NK-92 treated with Interleukin-12 subunit alpha and Interleukin-12 subunit beta, amount 100 ng/mL, for 24 hours (cell line): ENCODE results near the gene ZNRF1.

Experiments used
- DNase-seq: peaks from one replicate; lab custom pipeline; 2025; lab: John Stamatoyannopoulos, UW

Gene ZNRF1

DNA sequence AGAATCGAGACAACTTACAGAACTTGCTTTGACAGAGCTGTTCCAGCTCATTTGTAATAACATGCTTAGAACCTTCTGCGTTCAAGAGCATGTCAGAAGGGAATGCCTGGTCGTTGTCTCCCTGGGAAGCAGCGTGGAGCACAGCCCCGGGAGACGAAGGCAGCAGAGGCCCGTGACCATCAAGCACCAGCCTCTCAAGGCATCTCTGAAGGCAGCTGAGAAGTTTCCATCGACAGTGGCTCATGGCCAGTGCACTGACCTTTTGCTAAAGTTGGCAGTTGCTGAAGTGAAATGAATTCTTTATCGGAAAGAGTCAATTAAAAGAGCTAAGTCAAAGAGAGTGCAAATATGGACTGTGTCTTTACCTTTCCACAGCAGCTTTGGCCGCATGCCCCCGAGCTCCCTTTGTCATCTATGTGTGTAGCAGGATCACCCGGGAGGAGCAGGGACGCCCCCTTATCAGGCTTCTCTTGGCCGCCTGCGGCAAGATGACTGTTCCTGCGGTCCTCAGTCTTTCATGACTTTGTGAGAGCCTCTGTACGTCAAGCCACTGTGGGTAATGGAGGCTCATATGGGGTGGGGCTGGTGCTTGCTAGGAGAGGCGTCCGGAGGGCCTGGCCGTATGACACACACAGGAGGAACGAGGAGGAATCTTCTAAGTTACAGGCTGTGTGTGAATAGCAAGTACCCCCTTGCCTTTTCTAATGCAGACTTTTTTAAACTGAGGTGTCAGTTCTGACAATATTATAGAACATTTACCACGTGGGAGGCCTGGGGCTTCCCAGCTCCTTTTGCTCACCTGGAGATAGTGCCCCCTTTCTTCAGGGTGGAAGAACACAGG is 63.5 kb downstream of the ZNRF1 start:
- no peak for DNase-seq

DNA sequence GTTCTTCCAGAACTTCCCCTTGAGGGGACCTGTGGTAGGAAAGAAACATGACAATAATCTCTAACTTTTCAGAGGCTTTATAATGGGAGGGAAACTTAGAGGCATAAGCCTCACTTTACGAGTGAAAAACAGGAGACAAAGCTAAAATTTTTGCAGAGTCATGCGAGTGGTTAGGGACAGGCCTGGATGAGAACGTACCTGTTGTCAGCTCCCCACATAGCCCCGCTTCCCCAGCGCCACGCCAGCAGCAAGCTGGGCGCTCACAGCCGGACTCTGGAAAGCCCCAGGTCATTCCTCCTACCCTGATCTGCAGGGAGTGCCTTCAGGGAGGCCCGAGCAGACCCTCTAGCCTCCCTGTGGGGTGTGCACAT is 64.1 kb downstream of the ZNRF1 start:
- no peak for DNase-seq

DNA sequence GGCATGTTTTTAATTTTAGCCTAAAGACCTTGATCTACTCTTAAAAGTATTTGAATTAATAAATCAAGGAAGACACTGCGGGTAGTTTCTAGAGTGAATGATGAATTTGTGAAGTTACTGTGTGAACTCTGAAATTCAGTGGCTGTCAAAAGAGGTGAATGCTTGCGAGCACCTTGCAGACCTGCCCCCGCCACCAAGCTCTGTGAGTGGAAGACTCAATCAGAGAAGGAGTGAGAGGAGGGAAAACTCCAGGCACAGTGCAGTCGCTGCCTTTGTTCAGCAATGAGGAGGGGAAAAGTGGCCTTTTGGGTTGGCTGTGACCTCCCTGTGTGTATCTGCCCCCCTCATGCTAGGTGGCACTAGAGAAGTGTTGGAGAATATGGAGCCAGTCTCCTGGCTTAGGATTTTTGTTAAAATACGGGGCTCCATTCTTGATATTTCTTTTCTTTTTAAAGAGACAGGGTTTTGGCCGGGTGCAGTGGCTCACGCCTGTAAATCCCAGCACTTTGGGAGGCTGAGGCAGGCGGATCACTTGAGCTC is 64.8 kb downstream of the ZNRF1 start:
- DNase-seq = no peak

DNA sequence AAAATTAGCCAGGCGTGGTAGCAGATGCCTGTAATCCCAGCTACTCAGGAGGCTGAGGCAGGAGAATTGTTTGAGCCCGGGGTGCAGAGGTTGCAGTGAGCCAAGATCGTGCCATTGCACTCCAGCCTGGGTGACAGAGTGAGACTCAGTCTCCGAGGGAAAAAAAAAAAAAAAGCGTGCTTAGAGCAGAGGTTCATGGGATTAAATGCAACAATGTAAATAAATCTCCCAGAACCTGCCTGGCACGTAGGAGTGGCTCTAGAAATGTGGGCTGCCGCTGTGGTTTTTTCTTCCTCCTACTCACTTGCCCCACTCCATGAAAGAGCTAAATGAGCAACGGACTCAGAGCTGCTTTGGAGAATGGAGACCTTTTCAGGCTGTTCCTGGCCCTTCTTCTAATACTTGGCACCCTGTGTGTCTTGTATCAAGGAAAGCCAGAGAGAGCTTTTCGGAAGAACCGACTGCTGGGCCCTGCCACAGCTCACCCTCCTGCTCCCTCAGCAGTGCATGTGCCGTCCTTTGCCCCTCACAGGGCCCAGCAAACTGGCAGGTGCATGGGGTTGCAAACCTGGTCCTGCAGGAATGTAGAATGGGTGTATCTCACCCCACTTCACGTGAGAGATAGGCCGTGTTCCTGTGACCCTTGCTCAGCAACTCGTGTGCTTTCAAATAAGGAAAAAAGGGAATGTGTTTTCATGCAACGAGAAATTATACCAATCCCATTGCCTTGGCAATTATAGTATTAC is 65.8 kb downstream of the ZNRF1 start:
- DNase-seq = no peak

DNA sequence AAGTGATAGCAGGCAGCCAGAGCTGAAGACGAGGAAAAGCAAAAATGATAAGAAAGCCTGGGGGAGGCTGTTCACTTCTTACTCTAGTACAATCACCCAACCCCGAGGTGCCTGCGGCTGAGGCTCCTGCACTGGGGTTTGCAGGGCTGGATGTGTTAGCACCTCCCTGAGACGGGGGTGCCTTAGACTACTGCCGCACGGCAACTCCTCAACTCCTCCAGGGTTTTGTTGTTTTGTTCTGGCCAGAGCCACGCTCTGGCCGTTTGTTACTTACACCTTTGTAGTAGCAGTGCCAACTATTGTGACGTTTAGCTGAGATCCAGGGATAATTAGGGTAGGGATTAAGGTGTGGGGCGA is 66.3 kb downstream of the ZNRF1 start:
- no peak for DNase-seq

DNA sequence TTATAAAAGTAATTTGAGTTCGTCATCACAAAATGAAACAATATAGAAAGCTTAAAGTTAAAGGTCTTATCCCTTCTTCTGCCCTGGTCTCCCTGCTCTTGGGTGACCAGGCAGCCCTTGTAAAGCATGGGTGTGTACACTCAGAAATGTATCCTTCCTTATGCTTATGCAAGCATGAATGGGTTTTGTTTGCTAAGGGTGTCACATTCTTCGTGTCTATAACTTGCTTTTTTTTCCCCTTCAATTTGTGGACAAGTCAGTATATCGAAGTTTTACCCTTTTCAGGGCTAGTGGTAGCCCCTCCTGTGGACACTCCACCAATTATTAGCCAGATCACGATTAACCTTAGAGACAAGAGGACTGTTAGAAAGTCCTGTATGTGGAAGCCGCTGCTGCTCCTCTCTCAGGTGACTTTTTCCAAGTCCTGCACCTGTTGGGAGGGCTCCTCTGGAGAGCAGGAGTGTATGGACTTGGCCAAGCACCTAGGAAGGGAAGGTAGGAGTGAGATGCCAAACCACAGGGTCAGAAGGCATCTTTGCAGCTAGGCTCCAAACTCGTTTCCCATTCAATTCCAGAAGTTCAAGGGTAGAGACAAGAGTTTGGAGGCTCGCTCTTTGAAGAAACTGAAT is 66.8 kb downstream of the ZNRF1 start:
- DNase-seq = no peak

DNA sequence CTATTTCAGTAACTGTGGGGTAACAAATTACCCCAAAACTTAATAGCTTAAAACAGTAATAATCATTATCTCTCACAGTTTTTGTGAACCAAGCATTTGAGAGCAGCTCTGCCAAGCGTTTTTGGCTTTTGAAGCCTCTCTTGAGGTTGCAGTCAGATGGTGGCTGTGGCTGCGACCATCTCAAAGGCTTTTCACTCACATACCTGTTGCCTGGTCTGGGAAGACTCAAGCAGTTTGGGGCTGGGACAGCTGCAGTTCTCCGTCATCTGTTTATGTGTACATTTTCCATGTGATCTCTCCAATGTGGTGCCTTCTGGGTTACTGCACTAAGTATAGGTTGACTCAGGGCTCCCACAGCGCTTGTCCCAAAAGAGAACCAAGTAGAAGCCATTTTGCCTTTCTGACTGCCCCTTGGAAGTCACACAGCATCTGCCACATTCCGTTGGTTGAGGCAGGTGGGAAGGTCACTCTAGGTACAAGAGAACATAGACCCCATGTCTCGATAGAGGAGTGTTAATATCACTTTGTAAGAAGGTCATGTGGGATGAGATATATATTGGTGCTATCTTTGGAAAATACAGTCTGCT is 68.1 kb downstream of the ZNRF1 start:
- DNase-seq = no peak

DNA sequence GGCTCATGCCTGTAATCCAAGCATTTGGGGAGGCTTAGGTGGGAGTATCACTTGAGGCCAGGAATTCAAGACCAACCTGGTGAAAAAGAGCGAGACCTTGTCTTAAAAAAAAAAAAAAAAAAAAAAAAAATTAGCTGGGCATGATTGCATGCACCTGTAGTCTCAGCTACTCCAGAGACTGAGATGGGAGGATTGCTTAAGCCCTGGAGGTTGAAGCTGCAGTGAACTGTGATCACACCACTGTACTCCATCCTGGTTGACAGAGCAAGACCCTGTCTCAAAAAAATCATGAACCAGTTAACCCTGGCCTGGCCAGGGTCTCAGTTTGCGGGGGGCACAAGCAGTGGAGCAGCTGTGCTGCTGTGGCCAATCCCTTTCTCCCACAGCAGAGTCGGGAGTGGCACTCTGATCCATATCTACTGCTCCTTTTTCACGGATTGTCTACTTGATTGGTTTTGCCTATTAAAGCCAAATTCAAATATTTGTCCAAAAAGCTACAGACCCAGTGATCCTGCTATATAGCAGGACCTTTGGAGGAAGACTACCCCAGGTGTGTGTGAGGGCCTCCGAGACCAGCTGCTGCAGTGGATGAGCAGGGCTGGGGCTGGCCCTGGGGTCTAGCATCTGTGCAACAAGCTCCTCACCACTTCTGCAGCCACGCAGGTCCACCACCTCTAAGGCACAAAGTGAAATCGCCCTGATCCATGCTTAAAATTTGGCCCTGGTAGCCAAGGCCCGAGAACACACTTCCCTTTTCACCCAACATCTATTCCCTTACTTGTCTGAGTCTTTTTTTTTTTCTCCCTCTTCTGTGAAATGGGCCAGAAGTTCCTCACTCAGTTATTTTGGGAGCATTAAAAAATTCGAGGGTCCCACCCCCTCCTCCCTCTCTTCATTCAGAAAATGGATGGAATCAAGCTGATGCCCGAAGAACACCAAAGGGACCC is 69.5 kb downstream of the ZNRF1 start:
- no peak for DNase-seq

DNA sequence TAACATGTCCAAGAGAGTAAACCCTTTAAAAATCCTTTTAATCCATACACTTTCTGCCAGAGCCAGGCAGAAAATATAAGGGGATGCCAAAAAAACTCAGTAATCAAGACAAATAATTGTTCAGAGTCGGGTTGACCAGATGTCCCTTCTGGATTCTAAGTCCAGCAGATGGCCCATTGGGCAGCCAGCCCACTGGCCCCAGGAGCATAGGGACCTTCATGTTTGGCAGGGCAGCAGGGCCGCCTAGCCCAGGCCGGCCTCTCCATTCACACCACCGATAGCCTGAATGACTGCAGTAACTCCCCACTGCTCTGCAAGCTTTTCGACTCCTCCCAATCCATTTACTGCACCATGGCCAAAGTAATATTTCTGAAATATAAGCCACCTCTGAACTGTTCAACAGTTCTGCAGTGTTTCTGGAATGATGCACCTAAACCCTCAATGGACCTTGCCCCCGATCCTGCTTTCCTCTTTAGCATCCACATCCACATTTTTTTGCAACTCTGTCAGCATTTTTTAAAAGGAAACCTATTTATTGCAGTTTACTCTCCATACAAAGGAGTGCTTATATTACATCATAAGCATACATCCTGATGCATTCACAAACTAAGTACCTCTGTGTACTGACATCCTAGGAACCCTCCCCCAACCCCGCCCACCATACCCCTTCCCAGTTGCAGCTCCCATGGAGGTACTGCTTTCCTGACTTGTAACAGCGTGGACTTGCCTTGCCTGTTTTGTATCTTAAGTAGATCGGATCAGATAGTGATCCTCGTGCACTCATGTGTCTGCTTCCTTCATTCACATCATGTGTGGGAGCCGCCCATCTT is 71.4 kb downstream of the ZNRF1 start:
- DNase-seq = no peak

DNA sequence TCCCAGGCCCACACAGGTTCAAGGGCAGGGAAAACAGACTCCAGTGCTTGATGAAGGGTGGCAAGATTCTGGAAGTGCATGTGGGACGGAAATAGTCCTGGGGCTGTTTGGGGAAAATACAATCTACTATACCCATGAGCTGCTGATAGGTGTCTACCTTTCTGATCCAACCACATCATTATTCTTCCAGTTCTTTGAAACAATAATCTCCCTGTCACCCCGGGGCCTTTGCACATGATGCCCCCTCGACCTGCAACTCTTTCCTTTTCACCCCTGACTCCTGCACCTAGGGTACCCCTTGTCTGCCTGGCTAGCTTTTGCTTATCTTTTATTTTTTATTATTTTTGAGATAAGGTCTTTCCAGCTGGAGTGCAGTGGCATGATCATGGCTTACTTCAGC is 72.8 kb downstream of the ZNRF1 start:
- DNase-seq = no peak

DNA sequence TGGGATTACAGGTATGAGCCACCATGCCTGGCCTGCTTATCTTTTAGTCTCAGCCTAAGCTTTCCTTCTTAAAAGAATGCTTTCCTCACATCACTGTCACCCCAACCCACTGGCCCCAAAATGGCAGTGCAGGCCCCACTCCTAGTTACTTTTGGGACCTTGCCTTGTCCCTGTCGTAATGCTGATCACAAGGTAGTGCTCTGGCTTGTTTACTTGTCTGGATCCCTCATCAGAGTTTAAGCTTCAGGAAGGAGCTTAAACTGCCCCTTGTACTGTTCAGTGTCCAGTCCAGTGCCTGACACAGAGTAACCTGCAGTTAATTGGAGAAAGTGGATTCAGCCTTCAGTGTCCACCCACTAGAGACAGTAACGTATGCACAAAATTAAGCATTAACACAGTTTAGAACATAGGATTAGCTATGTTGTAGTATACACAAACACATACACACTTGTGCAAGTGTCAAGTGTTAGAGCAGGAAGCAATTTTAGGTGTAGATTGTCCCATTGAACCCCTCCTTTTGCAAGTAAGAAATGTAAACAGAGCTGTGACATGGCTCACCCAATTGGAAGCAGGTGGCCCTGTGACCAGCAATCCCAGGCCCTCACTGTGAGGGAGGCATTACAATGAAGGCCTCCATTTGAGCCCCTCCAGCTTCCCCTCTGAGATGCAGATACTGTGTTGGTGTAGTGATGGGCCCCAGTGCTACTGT is 73.6 kb downstream of the ZNRF1 start:
- DNase-seq = no peak

DNA sequence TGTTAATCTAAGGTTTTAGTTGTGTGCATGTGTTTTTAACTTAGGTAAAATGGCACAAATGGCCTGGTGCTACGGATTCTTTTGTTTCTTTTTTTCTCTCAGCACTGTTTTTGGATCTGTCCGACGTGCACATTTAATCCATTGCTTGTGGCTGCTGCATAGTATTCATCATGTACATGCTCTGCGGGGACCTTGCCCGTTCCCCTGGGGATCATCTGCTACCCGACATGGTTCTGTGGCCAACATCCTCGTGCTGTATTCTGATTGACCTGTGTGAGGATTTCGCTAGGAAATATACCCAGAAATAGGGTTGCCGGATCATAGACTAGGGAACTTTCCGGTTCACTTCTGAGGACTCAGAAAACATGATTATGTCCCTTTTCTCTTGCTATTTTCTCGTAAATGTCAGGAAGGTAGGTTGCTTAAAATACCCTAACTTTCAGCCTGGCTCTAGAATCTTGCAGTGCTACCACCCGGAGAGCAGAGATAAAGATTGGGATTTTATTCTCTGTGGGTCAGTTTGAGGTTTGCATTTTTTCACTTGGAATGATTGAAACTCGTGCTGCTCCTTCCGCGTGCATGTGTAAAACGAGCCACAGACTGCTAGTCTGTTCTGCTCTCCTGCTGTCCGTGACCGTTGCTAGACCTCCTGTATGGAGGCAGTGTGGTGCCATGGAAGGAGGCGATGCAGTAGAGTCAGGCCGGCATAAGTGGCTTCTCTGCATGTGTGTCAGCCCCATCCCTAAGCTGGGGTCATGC is 74.9 kb downstream of the ZNRF1 start:
- no peak for DNase-seq

DNA sequence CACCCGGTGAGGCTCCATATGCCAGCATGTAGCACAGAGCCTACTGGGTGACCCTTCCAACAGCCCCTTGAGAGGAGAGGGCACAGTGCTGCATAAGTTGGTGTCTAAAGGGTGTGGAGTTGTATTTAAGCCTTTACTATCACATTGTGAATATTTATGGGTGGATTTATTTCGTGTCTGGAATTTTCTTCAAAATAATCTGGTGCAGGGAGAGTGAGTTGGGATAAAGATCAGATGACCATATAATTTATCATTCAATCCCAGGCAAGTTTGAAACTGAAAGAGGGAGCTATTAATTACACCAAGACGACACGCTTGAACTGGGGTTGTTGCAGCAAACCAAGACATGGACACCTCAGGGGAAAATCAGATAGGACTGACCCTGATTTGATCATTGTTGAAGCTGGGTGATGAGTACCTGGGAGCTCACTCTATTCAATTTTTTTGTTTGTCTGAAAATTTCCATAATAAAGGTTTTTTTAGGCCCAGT is 75.5 kb downstream of the ZNRF1 start:
- no peak for DNase-seq

DNA sequence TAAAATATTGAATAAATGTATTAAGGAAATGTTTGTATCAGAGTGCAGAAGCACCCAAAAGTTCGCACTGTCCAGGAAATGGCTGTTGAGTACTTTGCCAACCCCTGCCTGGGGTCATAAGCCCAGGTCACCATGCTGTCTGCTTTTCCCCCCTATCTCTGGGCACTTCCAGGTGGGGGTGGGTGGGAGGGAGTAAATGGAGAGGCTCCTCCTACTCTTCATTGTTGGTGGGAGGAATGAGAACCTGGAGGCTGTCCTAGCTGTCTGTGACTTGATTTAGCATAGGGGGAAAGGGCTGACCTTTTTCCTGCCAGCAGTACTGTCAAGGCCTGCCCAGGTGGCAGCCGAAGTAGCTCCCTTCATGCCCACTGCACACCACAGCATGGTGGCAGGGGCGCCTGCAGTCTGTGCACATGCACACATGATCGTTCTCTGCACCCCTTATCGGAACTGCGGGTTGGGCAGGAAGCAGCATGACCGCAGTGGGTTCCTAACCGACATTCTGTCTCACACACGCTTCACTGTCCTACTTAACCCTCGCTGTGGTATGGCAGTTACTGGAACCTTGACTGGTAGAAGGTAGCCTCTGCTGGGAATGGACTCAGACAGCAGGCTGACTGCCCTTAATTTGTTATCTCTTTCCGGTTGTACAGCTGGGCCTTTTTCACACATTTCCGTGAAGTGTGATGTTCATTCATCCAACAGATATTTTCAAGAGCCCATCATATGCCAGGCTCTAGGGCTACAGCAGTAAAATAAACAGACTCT is 76.3 kb downstream of the ZNRF1 start:
- DNase-seq = peak; percentile 81

DNA sequence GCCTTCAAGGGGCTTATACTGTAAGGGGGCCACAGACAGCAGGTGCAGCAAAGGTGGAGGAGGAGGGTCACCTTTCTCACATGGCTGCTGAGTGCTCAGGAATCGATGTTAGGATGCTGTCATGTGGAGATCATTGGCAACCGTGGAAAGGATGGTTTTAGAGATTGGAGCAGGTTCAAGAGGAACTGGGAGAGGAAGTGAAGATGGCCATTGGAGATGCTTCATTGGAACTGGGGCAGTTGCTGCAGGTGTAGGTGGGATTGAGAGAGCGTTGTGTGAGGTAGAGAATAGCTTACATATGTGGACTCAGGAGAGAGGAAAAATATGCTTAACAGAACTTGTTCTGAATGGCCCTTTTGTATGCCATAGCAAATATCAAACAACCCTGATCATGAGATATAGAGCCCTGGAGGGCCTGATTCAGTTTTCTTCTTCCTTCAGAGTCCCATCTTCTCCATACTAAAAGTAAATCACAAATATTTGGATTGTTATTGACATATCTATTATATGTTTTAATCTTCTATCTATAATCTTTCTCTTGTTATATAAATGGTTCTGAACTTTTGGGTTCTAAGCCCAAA is 77.0 kb downstream of the ZNRF1 start:
- no peak for DNase-seq

DNA sequence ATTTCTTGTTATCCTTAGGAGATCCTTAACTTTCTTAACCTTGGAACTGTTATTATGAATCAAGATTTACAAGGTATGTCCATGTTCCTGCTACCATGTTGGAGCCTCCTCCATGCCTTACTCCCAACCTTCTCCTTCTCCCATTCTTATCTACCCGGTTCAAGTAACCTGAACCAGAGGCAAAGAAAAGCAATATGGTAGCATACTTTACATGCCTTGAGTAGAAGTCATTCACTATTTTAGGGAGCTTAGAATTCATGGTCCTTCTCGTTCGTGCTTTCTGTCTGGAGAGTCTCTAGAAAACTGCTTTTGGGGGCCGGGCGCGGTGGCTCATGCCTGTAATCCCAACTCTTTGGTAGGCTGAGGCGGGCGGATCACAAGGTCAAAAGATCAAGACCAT is 80.1 kb downstream of the ZNRF1 start:
- no peak for DNase-seq

DNA sequence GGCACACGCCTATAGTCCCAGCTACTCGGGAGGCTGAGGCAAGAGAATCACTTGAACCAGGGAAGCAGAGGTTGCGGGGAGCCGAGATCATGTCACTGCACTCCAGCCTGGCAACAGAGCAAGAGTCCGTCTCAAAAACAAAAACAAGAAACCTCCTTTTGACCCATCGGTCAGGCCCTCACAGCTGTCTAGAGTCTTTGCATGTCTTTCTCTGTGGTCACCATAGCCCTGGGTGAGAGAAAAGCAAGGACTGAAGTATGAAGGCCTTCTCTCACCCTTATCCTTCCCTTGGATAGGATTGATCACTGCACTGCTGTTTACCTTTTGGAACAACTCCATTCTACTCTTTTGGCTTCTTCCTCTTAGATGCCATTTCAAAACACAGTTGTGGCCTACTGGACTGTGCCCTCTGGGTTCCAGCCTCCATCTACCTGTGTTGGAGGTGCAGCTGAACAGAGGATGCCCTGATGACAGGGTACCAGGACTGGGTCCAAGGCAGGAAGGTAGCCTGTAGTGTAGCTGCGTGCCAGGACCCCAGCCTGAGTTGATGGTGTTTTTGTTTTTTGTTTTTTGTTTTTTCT is 80.6 kb downstream of the ZNRF1 start:
- no peak for DNase-seq
